Rectal smooth muscle tissue (tissue), 1 donor: ENCODE results near the gene BAD.

Experiments
- H3K27ac ChIP-seq: one replicate; pipeline ENCODE4 v1.7.0; 2013; ENCODE audit warnings: low read depth, low read length, inconsistent platforms
- H3K27me3 ChIP-seq: one replicate; pipeline ENCODE4 v1.7.0; 2013; ENCODE audit warnings: low read length; ENCODE audit not compliant: control insufficient read depth, insufficient read depth
- H3K36me3 ChIP-seq: one replicate; pipeline ENCODE4 v1.7.0; 2013; ENCODE audit warnings: low read length; ENCODE audit not compliant: control insufficient read depth, insufficient read depth
- H3K4me1 ChIP-seq: one replicate; pipeline ENCODE4 v1.7.0; 2013; ENCODE audit warnings: low read length; ENCODE audit not compliant: control insufficient read depth, insufficient read depth
- H3K4me3 ChIP-seq: one replicate; pipeline ENCODE4 v1.7.0; 2013; ENCODE audit warnings: low read length
- H3K9ac ChIP-seq: one replicate; pipeline ENCODE4 v1.7.0; 2013; ENCODE audit warnings: low read length

Gene BAD

GRCh38 chr11:64244966-64245365 is 39.5 kb downstream of the BAD start:
- peaks cover 3% of the 10 kb centered on the region for H3K36me3 ChIP-seq
- H3K27me3 ChIP-seq: no peaks in the 10 kb centered on the region

DNA sequence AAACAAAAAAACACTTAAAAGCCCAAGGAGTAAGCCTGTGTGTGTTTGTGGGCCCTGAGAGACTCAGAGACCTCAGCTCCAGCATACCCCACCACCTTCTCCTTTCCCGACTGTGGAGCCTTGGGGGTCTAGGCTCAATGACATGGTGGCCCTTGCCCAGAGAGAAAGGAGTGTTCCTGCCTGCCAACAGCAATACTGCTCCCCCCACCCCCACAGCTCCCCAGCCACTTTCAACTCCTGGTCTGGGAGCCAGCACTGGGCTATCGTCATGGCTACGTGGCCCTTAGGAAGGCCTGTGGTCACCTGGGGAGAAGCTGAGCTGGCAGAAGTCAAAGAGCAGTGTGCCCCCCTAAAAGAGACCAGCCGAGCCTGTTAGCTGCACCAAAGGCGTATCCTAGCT is 40.4 kb downstream of the BAD start:
- no peak overlapping the region for H3K9ac ChIP-seq
- no peak overlapping the region for H3K4me3 ChIP-seq
- H3K4me1 ChIP-seq: peaks cover 12% of the 10 kb centered on the region
- peaks cover 3% of the 10 kb centered on the region for H3K36me3 ChIP-seq
- H3K27me3 ChIP-seq: no peaks in the 10 kb centered on the region
- no peak overlapping the region for H3K27ac ChIP-seq

More at GRCh38 chr11:64244966-64245365, 39.5 kb downstream of the BAD start:
- Histone ChIP-seq H3K4me1 (peaks cover 12% of the 10 kb centered on the region), H3K4me3 (peak overlapping the region; percentile 68), H3K27ac (peak overlapping the region; percentile 69), H3K9ac (no peak overlapping the region)

DNA sequence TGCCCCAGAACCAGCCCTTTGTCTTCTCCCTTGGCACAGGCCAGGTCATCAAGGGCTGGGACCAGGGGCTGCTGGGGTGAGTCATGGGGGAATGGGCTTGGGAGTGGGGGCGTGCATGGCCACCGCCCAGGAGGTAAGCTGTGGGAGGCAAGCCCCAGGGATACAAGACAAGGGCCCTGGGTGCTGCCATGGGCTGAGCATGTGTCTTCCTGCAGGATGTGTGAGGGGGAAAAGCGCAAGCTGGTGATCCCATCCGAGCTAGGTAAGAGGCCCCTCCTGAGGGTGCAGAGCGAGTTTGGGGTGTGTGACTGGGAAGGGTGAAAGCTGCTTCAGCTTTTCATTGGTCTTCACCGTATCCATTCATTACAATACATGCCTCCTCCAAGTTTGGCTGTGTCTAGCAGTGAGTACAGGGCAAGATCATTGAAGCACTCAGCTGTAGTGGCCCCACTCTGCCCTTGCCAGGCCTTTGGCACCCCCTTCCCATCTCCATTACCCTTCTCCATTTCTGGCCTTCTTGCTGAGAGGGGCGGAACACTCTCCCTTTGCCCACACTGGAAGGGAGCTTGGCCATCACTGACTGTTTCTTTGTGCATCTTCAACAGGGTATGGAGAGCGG is 41.1 kb downstream of the BAD start:
- Histone ChIP-seq H3K4me3 (no peak overlapping the region), H3K27me3 (no peaks in the 10 kb centered on the region), H3K27ac (no peak overlapping the region), H3K9ac (no peak overlapping the region), H3K4me1 (peaks cover 12% of the 10 kb centered on the region), H3K36me3 (peaks cover 3% of the 10 kb centered on the region)

- peak overlapping the region; percentile 89 for H3K27ac ChIP-seq
- H3K4me3 ChIP-seq: peak overlapping the region; percentile 72
- H3K4me1 ChIP-seq: peaks cover 6% of the 10 kb centered on the region
- H3K9ac ChIP-seq: peak overlapping the region; percentile 51
- peaks cover 6% of the 10 kb centered on the region for H3K36me3 ChIP-seq
- no peaks in the 10 kb centered on the region for H3K27me3 ChIP-seq
Observed at GRCh38 chr11:64241491-64242374, 42.7 kb downstream of the BAD start.

DNA sequence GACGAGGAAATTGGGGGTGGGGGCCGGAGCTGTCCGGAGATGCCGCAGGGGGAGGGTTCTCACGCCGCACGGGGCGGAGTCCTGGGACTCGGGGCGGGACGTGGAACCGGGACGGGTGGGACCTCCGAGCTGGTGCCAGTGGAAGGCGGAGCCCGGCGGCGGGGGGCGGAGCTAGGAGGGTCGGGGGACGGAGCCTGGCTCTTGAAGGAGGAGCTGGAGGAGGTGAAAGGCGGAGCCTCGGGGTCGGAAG is 43.3 kb downstream of the BAD start:
- Histone ChIP-seq H3K27me3 (no peaks in the 10 kb centered on the region), H3K36me3 (peaks cover 6% of the 10 kb centered on the region), H3K9ac (peak overlapping the region; percentile 33), H3K4me1 (peaks cover 6% of the 10 kb centered on the region), H3K27ac (peak overlapping the region; percentile 100), H3K4me3 (peak overlapping the region; percentile 73)

GRCh38 chr11:64240435-64241240 is 43.8 kb downstream of the BAD start, which contains the start of gene FKBP2:
Gene FKBP2, plus strand, starts transcription at chr11:64241095. Its CDS starts 1,293 bp downstream, at chr11:64242388.
- no peaks in the 10 kb centered on the region for H3K27me3 ChIP-seq
- peak within 1 kb of the TSS; percentile 90 for H3K9ac ChIP-seq
- peaks cover 6% of the 10 kb centered on the region for H3K4me1 ChIP-seq
- peaks cover 6% of the 10 kb centered on the region for H3K36me3 ChIP-seq
- H3K27ac ChIP-seq: peak within 1 kb of the TSS; percentile 100
- peak within 1 kb of the TSS; percentile 79 for H3K4me3 ChIP-seq

- Histone ChIP-seq H3K9ac (peak overlapping the region; percentile 90), H3K36me3 (peaks cover 6% of the 10 kb centered on the region), H3K27ac (peak overlapping the region; percentile 100), H3K27me3 (no peaks in the 10 kb centered on the region), H3K4me1 (peaks cover 12% of the 10 kb centered on the region), H3K4me3 (peak overlapping the region; percentile 79)
Observed at GRCh38 chr11:64239662-64240434, 44.6 kb downstream of the BAD start.

DNA sequence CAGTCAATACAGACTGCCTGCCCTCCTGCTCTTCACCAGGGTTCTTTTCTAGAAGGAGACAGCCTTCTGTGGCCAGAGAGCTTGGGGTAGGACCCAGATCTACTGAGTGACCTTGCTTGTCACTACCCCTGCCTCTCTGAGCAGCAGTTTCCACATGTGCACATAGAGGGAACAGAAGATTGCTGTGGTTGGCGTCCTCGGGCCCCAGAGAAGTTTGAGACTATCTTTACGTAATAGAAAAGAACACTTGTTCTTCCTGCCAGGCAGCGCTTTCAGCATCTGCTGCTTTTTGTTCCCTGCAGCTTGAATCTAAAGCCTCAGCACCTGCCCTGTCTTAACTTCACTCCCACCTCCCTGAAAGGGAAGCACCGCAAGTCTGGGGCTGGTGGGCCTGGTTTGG is 45.5 kb downstream of the BAD start:
- Histone ChIP-seq H3K36me3 (peaks cover 6% of the 10 kb centered on the region), H3K27ac (no peak overlapping the region), H3K4me3 (no peak overlapping the region), H3K27me3 (no peaks in the 10 kb centered on the region), H3K4me1 (peaks cover 12% of the 10 kb centered on the region), H3K9ac (no peak overlapping the region)

GRCh38 chr11:64238076-64238475 is 46.4 kb downstream of the BAD start:
- Histone ChIP-seq H3K36me3 (peaks cover 3% of the 10 kb centered on the region), H3K9ac (no peak overlapping the region), H3K27me3 (no peaks in the 10 kb centered on the region), H3K4me1 (peaks cover 19% of the 10 kb centered on the region), H3K4me3 (no peak overlapping the region), H3K27ac (no peak overlapping the region)

- H3K27ac ChIP-seq: no peak overlapping the region
Observed at GRCh38 chr11:64237484-64237951, 46.9 kb downstream of the BAD start.

GRCh38 chr11:64235437-64236161 is 48.9 kb downstream of the BAD start:
- peak overlapping the region; percentile 32 for H3K9ac ChIP-seq
- H3K36me3 ChIP-seq: peaks cover 3% of the 10 kb centered on the region
- H3K4me1 ChIP-seq: peaks cover 18% of the 10 kb centered on the region
- H3K4me3 ChIP-seq: peak overlapping the region; percentile 77
- peak overlapping the region; percentile 73 for H3K27ac ChIP-seq
- H3K27me3 ChIP-seq: no peaks in the 10 kb centered on the region

More at GRCh38 chr11:64237484-64237951, 46.9 kb downstream of the BAD start:
- Histone ChIP-seq H3K4me1 (peaks cover 19% of the 10 kb centered on the region), H3K27me3 (no peaks in the 10 kb centered on the region), H3K9ac (no peak overlapping the region), H3K36me3 (peaks cover 3% of the 10 kb centered on the region), H3K4me3 (no peak overlapping the region)
